Motor neuron (in vitro differentiated cells): Measurements from ENCODE around the gene SLC2A4. TPM values are rescaled to one million over a fixed set of nuclear protein-coding genes. Genes with fewer than 3 reads are reported as not detected.

Source experiments
- ATAC-seq, 8 experiments: fragments of 200-7000 bp; cut with Tn5 transposase; replicated peaks in 6 of 8; 2 replicates each; pipeline ENCODE4 v1.8.0; 2021; ENCODE audit warnings: mild to moderate bottlenecking in 8 of 8, moderate library complexity in 8 of 8
- H3K27ac ChIP-seq, 2 donors: fragments of 250-450 bp; sonication (Bioruptor Pico); 2 replicates each; pipeline ENCODE4 v1.9.0; 2021; ENCODE audit warnings: antibody characterized with exemption in 2 of 2, mild to moderate bottlenecking in 2 of 2, moderate library complexity in 1 of 2
- H3K4me1 ChIP-seq, 2 donors: fragments of 250-450 bp; sonication (Bioruptor Pico); replicated peaks in 1 of 2; 2 replicates each; pipeline ENCODE4 v1.6.1; 2021; ENCODE audit warnings: antibody characterized with exemption in 2 of 2, mild to moderate bottlenecking in 2 of 2, moderate library complexity in 1 of 2
- H3K4me3 ChIP-seq, 5 donors: fragments of 250-450 bp; sonication (Bioruptor Pico); 2 replicates each; pipeline ENCODE4 v1.9.0; 2021; ENCODE audit warnings: antibody characterized with exemption in 5 of 5, mild to moderate bottlenecking in 5 of 5, moderate library complexity in 4 of 5
- WGBS, 10 experiments: fragments of 450-650 bp; shearing (Covaris generic); methylation state at CpG; one replicate each; pipeline ENCODE4 v1.0.0; 2022; 5-methylcytosine and 5-hydroxymethylcytosine counted together
- in situ Hi-C, 9 experiments: fragments of 400-800 bp; cut with MboI; loops; one replicate each; pipeline ENCODE4 v1.15.0; 2021; ENCODE audit warnings: low sequenced_read_pairs in 9 of 9, low pct_unique_long_range_greater_than_20kb in 2 of 9; ENCODE audit not compliant: unreplicated experiment in 9 of 9
- total RNA-seq, 8 experiments: library from RNA; unstranded; fragments of 300-600 nt; gene quantifications; 2 replicates each; pipeline versions ENCODE4 v1.2.3 to v1.2.4, GENCODE V29; 2022

Gene SLC2A4
- total RNA-seq, 8 experiments from 2014 or later = 0.20 to 1.4 (median 0.38) TPM

DNA sequence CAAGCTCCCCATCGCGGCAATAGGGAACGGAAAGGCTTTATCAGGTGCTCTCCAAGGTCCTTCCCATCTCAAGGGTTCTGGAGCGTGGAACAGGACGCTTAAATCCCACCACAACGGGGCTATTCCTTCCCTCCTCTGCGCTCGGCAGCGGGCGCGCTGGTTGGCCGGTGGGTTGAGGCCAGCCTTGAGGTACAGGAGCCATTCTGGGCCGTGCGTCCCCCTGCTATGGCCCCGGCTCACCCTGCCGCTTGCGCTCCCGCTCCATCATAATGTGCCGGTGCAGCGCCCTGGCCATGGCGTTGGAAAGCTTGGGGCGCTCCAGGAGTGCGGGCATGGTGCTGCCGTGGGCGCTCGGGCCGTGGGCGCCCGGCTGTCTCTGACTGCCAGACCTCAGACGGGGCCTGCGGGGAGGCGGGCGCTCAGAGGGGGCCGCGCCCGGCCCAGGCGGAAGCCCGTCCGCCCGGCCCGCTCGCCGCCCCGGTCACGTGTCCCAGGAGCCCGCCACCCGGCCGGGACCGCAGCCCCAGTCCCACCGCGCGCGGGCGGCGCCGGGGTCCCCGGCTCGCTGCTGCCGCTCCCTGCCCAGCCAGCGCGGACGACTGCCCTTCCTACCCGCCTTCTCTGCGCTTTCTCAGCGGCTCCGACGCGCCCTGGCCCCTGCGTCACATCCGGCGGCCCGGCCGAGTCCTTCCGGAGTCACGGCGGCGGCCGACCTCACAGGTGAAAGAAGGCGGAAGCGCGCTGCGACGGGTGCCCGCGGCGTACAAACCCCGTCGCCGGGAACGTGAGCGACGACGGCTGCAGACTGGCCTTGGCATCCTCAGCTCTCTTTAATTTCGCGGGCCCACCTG, 33.4 kb downstream of the SLC2A4 start, which contains the start of gene GPS2:
TSS of gene GPS2 (minus strand) at position 642 of the 851 bp plus-strand sequence. CDS start at position 334, 308 bp downstream.
- WGBS, 10 experiments = 0 to 8% (median 2%) methylated on average over 2 to 36 of the region's 95 CpGs; no CpG with 5 or more reads in 3 of the 10 experiments
- H3K4me3 ChIP-seq = peak within 1 kb of the TSS; percentile 71 to 97 (median 89)
- peak; percentile 78 to 91 (median 87) for ATAC-seq
- peaks cover 13 to 14% of the 10 kb centered on the region in 2 donors for H3K4me1 ChIP-seq
- peak within 1 kb of the TSS; percentile 91 to 96 for H3K27ac ChIP-seq
- in situ Hi-C loops = no loop called here

DNA sequence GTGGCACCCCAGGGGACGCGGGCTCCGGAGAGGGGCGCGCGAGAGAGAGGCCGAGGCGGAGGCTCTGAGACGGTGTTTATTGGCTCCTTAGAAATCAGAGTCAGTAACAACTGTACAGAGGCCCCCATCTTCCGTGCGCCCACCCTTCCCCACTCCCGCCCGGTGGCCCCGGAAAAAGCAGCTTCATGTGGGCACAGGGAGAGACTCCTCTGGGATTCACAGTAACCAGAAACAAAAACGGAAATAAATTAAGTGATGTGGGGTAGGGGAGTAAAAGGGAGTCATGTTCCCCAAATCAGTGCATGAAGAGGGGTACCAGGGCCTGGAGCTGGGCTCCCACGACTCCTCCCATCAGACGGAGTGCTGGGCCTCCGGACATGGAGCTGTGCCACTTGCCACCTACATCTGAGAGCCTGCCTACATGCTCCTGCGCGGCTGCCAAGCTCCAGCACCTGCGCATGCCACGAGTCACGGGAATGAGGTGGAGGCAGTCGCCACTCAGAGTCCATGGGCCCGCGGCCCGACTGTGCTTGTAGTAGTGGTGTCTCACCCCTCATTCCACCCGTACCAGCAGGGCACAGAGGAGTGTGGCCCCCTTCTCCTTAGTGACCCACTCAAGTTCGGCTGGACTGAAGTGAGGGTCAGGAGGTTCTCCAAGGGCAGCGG, 34.2 kb downstream of the SLC2A4 start:
- peak in 1 of 8 experiments; percentile 1 for ATAC-seq
- H3K4me1 ChIP-seq = peaks cover 13 to 14% of the 10 kb centered on the region in 2 donors
- peak overlapping the region; percentile 91 to 96 for H3K27ac ChIP-seq
- 0 to 90% (median 40%) methylated on average over 1 to 12 of the region's 30 CpGs; no CpG with 5 or more reads in 3 of the 10 experiments for WGBS, 10 experiments
- in situ Hi-C loops = no loop called here
- H3K4me3 ChIP-seq = peak overlapping the region; percentile 71 to 97 (median 89)

- Histone ChIP-seq H3K4me1 (peaks cover 13 to 14% of the 10 kb centered on the region in 2 donors), H3K27ac (no peak overlapping the region), H3K4me3 (no peak overlapping the region)
- WGBS, 10 experiments = 43 to 96% (median 83%) methylated on average over 1 to 9 of the region's 16 CpGs; no CpG with 5 or more reads in 5 of the 10 experiments
- ATAC-seq = no peak
- in situ Hi-C loops = no loop called here
These were observed 35.8 kb downstream of the SLC2A4 start for GRCh38 chr17:7317161-7317803.

- 40 to 100% (median 93%) methylated on average over 1 to 4 of the region's 13 CpGs; no CpG with 5 or more reads in 5 of the 10 experiments for WGBS, 10 experiments
- Histone ChIP-seq H3K4me3 (no peak overlapping the region), H3K27ac (no peak overlapping the region), H3K4me1 (peaks cover 13 to 14% of the 10 kb centered on the region in 2 donors)
- in situ Hi-C loops = no loop called here
- no peak for ATAC-seq
These were observed 36.8 kb downstream of the SLC2A4 start for GRCh38 chr17:7318121-7318860.

- Histone ChIP-seq H3K4me1 (no peaks in the 10 kb centered on the region), H3K27ac (no peak overlapping the region), H3K4me3 (no peak overlapping the region)
- 80 to 88% (median 84%) methylated on average over 3 to 8 of the region's 15 CpGs; no CpG with 5 or more reads in 7 of the 10 experiments for WGBS, 10 experiments
- in situ Hi-C loops = no loop called here
- ATAC-seq = no peak
These were observed 39.9 kb downstream of the SLC2A4 start for GRCh38 chr17:7321466-7321865.

DNA sequence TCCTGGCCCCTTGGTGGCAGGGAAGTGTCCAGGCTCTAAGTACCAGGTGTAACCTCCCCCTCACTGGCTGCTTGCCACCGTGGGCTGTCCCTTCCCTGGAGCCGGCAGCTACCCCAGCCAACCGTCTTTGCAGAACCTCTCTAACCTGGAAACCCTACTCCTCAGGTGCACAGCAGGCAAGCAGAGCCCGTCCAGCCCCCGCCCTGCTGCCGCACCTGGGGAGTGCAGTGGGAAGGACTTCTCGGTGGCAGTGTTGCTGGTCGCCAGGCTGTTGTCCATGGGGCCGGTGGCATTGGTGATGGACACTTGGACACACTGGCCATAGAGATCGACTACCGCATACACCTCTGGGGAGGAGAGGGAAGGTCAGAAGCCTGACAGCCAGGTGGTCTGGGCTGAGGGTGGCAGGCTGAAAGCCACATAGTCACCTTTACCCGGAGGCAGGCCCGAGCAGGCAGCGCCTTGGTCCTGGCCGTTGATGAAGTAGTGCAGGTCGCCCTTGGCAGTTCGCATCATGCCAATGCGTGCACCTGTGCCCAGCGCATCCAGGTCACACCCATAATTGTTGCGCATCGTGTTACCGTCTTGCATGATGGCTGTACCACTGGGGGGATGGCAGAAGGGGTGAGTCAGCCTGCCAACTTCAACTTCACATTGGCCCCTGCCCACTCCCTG, 41.1 kb downstream of the SLC2A4 start:
- H3K4me3 ChIP-seq = no peak overlapping the region
- in situ Hi-C loops = no loop called here
- H3K4me1 ChIP-seq = no peaks in the 10 kb centered on the region
- no peak for ATAC-seq
- 92 to 100% (median 100%) methylated on average over 1 to 4 of the region's 22 CpGs; no CpG with 5 or more reads in 5 of the 10 experiments for WGBS, 10 experiments
- H3K27ac ChIP-seq = no peak overlapping the region

- 47 to 84% methylated on average over 9 to 13 of the region's 39 CpGs; no CpG with 5 or more reads in 8 of the 10 experiments for WGBS, 10 experiments
- ATAC-seq = peak; percentile 18 to 54 (median 44)
- Histone ChIP-seq H3K4me1 (peaks cover 6 to 7% of the 10 kb centered on the region in 2 donors), H3K4me3 (peak overlapping the region in 1 of 5 donors; percentile 1), H3K27ac (no peak overlapping the region)
- in situ Hi-C loops = no loop called here
These were observed 42.4 kb downstream of the SLC2A4 start for GRCh38 chr17:7323731-7324437.

DNA sequence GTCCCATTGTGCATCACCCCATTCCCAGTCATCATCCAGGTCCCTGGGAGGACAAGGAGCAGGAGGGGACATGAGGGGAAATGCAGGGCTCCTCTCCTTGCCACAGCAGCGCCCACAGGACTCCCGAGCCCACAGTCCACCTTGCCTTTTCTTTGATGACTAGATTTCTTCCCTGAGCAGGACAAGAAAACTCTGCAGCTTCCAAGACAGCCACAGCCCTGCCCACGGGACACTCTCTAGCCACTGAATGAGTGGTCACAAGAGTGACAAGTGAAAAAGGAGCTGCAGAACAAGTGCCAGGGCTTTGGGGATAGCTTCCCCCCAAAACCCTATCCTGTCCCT, 42.9 kb downstream of the SLC2A4 start:
- 60 to 100% (median 100%) methylated on average over 1 to 2 of the region's 3 CpGs; no CpG with 5 or more reads in 5 of the 10 experiments for WGBS, 10 experiments
- Histone ChIP-seq H3K4me1 (peaks cover 6 to 7% of the 10 kb centered on the region in 2 donors), H3K27ac (no peak overlapping the region), H3K4me3 (peak overlapping the region in 1 of 5 donors; percentile 1)
- in situ Hi-C loops = no loop called here
- ATAC-seq = no peak

DNA sequence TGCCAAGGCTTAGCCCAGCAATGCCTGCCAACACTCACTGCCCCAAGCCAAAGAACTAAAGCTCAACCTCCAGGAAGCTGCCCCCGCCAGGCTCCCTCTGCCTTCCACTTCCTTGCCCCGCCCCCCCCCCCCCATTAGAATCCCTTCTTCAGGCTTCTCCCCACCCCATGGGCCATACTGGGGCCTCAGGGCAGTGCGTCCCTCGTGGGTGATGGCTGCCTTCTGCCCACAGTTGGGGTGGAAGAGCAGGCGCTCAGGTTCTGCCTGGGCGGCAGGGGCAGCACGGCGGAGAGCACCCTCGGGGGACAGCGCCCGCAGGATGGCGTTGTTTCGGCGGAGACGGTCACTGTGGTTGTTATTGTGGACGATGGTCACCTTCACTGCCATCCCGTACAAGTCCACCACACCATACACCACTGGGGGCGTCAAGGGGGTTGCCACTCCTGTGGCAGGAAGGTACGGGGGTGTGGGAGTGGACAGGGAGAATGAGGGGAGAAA, 43.6 kb downstream of the SLC2A4 start:
- no peak for ATAC-seq
- H3K27ac ChIP-seq = no peak overlapping the region
- no peak overlapping the region for H3K4me3 ChIP-seq
- in situ Hi-C loops = no loop called here
- WGBS, 10 experiments = 90 to 100% methylated on average over 2 of the region's 19 CpGs; no CpG with 5 or more reads in 8 of the 10 experiments
- peaks cover 6 to 7% of the 10 kb centered on the region in 2 donors for H3K4me1 ChIP-seq

DNA sequence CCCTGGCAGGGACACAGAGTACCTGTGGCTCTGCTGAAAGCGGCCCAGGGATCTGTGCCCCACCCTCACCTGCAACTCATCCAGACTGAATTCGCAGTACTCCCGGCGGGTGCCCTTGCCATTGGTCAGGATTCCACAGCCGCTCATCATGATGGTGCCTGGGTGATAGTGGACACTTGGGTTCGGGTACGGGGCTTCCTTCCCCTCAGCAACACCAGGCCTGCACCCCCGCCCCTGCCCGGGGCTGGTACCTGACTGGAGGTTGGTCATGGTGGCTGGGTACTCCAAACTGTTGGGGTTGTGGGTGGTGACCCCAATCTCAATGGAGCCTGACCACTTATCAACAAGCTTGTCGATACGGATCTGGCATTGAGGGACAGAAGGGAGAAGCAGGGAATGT, 44.7 kb downstream of the SLC2A4 start:
- no peak overlapping the region for H3K4me3 ChIP-seq
- H3K4me1 ChIP-seq = peaks cover 13% of the 10 kb centered on the region in 2 donors
- in situ Hi-C loops = no loop called here
- H3K27ac ChIP-seq = no peak overlapping the region
- no peak for ATAC-seq
- 94 to 100% (median 100%) methylated on average over 2 to 4 of the region's 11 CpGs; no CpG with 5 or more reads in 5 of the 10 experiments for WGBS, 10 experiments

- in situ Hi-C loops = no loop called here
- no peak for ATAC-seq
- 80% methylated on average over 2 of the region's 7 CpGs; no CpG with 5 or more reads in 9 of the 10 experiments for WGBS, 10 experiments
- H3K4me3 ChIP-seq = no peak overlapping the region
- H3K27ac ChIP-seq = no peak overlapping the region
- H3K4me1 ChIP-seq = peaks cover 13% of the 10 kb centered on the region in 2 donors
These were observed 45.5 kb downstream of the SLC2A4 start for GRCh38 chr17:7327056-7327455.
